ENCODE data around the gene SEMA4D.

The SEMA4D gene

DNA sequence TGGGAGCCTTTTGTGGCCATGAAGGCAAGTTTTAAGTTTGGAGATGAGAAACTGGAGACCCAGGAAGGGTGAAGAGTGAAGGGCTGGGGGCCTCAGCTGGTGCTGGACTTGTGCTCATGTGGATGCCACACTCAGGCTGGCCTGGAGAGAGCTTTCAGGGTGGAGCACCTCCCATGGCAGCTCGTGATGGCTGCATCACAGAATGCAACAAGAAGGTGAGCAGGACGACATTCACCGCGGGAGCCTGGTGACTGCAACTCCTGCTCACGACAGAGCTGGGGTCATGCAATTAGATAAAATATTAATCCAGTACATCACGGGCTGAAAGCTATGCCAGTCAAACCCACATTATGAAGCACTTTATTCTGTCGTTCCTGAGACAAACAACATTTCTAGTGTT, 59.7 kb downstream of the SEMA4D start:
- no peaks in the 10 kb centered on the region for H3K9me3 ChIP-seq
- TF ChIP-seq, protein P1, sequence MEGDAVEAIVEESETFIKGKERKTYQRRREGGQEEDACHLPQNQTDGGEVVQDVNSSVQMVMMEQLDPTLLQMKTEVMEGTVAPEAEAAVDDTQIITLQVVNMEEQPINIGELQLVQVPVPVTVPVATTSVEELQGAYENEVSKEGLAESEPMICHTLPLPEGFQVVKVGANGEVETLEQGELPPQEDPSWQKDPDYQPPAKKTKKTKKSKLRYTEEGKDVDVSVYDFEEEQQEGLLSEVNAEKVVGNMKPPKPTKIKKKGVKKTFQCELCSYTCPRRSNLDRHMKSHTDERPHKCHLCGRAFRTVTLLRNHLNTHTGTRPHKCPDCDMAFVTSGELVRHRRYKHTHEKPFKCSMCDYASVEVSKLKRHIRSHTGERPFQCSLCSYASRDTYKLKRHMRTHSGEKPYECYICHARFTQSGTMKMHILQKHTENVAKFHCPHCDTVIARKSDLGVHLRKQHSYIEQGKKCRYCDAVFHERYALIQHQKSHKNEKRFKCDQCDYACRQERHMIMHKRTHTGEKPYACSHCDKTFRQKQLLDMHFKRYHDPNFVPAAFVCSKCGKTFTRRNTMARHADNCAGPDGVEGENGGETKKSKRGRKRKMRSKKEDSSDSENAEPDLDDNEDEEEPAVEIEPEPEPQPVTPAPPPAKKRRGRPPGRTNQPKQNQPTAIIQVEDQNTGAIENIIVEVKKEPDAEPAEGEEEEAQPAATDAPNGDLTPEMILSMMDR (IDR thresholded peaks at IDR 0.05): no peak
- peaks cover 0 to 6% (median 0%) of the 10 kb centered on the region in 4 donors for H3K4me1 ChIP-seq
- intact Hi-C loops (cut with DNase I; ENCODE audit: low total_unique reads): no loop called here
- no peak overlapping the region for H3K27ac ChIP-seq
- no peaks in the 10 kb centered on the region for H3K36me3 ChIP-seq
- no peak for DNase-seq
- no peaks in the 10 kb centered on the region for H3K27me3 ChIP-seq
- no peak overlapping the region for H3K4me3 ChIP-seq

DNA sequence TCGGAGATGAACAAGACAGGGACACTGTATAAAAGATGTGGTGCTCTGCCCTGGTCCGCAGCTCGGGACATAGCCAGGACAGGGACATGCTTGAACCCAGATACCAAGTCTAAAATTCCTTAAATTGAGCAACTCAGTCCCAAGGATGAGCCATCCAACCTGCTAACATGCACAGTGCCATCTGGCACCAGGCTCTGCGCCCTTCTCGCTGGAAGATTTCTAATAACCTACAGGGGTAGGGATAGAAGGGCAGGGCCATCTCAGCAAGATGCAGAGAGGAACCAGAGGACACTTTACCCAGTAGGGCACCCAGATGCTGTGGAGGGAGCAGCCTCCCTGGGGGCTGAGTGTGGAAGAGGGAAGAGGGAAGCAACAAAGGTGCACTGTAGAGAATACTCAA, 60.1 kb downstream of the SEMA4D start:
- peaks cover 0 to 10% (median under 1%) of the 10 kb centered on the region in 4 donors for H3K4me1 ChIP-seq
- TF ChIP-seq, protein P1 (IDR thresholded peaks at IDR 0.05): no peak
- no peak overlapping the region for H3K4me3 ChIP-seq
- H3K27ac ChIP-seq: no peak overlapping the region
- no peaks in the 10 kb centered on the region for H3K9me3 ChIP-seq
- no peaks in the 10 kb centered on the region for H3K27me3 ChIP-seq
- intact Hi-C loops (cut with DNase I; ENCODE audit: low total_unique reads): no loop called here
- DNase-seq: no peak
- no peaks in the 10 kb centered on the region for H3K36me3 ChIP-seq

DNA sequence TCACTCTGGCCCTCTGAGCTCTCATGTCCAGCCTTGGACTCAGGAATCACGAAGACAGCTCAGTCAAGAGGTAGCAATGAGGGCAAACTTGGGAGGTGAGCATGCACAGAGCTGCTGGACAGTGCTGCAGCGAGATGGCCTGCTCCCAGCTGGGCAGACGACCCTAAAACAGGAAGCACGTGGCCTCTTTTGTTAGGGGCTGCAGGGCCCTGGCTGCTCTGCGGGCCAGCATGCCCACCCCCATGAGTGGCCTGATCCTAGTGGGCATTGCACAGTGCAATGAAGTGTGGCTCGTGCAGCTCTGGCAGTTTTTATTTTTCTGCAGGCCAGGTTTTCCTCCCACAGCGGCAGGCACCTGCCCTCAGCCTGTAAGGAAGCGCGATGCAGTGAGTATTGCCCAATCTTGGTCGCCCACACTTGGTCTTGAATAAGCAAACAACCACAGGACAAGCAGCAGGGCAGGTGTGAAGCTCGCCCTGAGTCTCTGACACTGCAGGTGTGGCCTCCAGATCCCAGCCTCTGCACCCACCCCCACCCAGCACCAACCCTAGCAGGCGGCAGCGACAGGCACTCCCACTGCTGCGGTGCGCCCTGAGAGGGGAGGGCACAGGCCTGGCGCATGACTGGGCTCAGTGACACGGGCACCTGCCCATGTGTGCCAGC, 60.8 kb downstream of the SEMA4D start:
- H3K9me3 ChIP-seq: no peaks in the 10 kb centered on the region
- peaks cover 0 to 17% (median 6%) of the 10 kb centered on the region in 4 donors for H3K4me1 ChIP-seq
- H3K4me3 ChIP-seq: no peak overlapping the region
- H3K27ac ChIP-seq: no peak overlapping the region
- TF ChIP-seq, protein P1 (IDR thresholded peaks at IDR 0.05): no peak
- intact Hi-C loops (cut with DNase I; ENCODE audit: low total_unique reads): no loop called here
- H3K27me3 ChIP-seq: no peaks in the 10 kb centered on the region
- H3K36me3 ChIP-seq: no peaks in the 10 kb centered on the region
- no peak for DNase-seq

DNA sequence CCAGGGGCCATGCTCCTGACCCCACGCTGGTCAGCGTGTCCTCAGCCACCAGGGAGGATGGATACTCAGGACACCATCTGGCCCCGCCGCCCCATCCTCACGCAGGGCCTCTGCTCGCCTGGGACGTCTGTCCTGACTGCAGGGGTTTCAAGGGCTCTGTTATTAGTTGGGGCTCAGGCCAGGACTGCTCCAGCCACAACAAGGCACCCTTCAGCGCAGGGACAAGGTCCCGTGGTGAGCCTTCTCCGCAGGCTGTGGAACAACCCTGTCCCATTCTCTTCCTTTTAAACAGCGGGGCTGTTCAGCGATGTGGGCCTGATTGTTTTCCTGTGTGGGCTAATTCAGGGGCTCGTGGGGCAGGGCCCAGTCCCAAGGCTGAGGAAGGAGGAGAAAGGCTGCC, 61.6 kb downstream of the SEMA4D start:
- Histone ChIP-seq H3K36me3 (no peaks in the 10 kb centered on the region), H3K9me3 (no peaks in the 10 kb centered on the region), H3K4me3 (no peak overlapping the region), H3K27ac (no peak overlapping the region), H3K4me1 (peaks cover 0 to 17% (median 12%) of the 10 kb centered on the region in 4 donors), H3K27me3 (no peaks in the 10 kb centered on the region)
- DNase-seq: no peak
- intact Hi-C loops (cut with DNase I; ENCODE audit: low total_unique reads): no loop called here
- TF ChIP-seq, protein P1 (IDR thresholded peaks at IDR 0.05): no peak

DNA sequence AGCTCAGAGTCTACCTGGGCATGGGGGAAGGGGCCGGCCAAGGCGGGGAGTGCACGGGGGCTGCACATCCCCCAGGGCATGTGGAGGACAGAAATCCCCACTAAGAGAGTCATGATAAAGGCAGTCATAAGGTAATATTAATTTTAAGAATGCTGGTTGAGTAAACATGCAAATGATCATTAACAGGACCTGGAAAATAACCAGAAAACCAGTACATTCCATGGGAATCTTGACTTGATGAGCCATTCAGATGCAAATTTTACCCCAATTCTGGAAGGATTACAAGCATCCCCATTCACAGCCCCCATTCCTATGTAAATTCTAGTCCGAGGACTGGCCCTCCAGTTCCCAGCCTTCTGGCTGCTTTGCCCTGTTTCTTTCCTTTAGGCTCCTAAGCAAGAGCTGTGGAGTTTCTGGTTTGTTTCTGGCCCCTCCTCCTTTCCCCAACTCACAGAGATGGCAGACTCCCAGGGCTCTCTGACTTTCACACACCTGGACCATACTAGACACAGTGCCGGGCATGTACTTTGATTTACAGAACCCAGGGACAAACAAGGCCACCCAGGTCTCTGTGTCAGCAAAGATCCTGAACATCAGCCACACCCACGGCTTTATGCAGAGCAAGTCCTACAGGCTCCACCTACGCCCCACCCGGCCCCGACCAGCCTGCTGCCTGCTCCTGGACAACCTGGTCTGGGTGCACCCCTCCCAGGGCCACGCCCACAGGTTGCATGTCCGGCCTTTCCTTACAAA, 62.7 kb downstream of the SEMA4D start:
- no peak for DNase-seq
- no peak overlapping the region for H3K27ac ChIP-seq
- H3K4me3 ChIP-seq: no peak overlapping the region
- intact Hi-C loops (cut with DNase I; ENCODE audit: low total_unique reads): no loop called here
- no peaks in the 10 kb centered on the region for H3K9me3 ChIP-seq
- peaks cover 0 to 17% (median 12%) of the 10 kb centered on the region in 4 donors for H3K4me1 ChIP-seq
- TF ChIP-seq, protein P1 (IDR thresholded peaks at IDR 0.05): no peak
- H3K27me3 ChIP-seq: no peaks in the 10 kb centered on the region
- no peaks in the 10 kb centered on the region for H3K36me3 ChIP-seq

Data from tibial artery (tissue), 4 donors.